HG02798 (cell line): ENCODE results near the gene ANXA8.
"Not testable (repeated sequence)": the region's sequence is repeated elsewhere in the genome, so short reads cannot be mapped to it uniquely, and the experiment has no call there.

Experiments
- ATAC-seq: cut with Tn5 transposase; IDR thresholded peaks from one replicate; pipeline ENCODE4 v1.9.1; 2021; ENCODE audit warnings: mild to moderate bottlenecking; ENCODE audit not compliant: unreplicated experiment, poor library complexity

ANXA8 gene

GRCh38 chr10:47465216-47465917 is 18.5 kb downstream of the ANXA8 start:
- ATAC-seq: not testable (repeated sequence)

DNA sequence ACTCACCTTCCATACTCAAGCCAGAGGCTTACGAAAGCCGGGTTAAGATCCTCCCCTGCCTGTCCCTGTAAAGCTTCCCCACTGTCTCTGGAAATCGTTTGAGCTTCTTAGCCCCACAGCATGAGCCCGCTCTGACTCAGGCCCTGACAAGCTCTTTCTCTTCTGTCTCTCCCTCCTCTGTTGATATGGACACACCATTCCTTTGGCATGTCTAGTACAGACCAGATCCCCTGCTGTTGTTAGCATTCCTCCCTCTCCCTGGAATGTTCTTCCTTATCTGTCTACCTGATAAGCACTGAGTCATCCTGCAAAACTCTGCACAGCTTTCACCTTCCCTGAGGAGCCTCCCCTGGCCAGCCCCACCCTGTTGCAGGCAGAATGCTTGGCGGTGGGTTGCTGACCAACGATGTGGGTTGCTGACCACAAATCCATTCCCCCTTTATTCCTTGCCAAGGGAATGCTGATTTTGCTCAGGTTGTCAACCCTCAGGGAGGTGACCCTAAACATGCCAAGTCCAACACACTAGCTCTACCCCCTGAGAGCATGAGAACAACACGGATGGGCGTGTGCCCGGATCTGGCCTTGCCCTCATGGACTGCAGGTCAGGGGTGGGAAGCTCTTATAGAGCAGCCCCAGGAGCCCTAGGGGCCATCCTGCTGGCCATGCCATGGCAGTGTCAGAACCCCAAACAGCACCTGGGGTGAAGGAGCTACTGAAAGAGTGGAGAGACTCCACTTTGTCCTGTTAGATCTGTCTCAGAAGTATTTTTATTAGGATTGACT is 21.1 kb downstream of the ANXA8 start:
- ATAC-seq: not testable (repeated sequence)

GRCh38 chr10:47461261-47461687 is 22.6 kb downstream of the ANXA8 start:
- not testable (repeated sequence) for ATAC-seq

DNA sequence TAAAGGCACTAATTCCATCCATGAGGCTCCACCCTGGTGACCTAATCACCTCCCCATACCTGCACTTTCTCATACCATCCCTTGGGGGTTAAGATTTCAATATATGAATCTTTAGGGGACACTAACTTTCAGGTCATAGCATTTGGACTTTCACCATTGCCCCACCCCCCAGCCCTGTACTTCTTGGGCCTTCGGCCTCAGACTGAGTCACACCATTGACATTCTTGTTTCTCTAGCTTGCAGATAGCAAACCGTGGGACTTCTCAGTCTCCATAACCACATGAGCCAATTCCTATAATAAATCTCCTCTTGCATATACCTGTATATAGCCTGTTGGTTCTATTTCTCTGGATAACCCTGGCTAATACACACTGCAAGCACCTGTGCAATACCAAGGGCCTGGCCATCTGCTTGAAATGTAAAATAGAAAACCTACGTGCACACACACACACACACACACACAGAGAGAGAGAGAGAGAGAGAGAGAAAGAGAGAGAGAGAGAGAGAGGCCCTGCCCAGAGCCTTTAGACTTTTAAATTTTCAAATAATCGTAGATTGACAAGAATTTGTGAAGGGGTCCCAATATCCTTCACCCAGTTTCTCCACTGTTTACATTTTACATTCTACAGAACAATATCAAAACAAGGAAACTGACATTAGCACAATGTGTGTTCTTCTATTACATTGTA is 25.3 kb downstream of the ANXA8 start:
- no peak for ATAC-seq

- no peak for ATAC-seq
Observed at GRCh38 chr10:47457826-47458225, 26.1 kb downstream of the ANXA8 start.

DNA sequence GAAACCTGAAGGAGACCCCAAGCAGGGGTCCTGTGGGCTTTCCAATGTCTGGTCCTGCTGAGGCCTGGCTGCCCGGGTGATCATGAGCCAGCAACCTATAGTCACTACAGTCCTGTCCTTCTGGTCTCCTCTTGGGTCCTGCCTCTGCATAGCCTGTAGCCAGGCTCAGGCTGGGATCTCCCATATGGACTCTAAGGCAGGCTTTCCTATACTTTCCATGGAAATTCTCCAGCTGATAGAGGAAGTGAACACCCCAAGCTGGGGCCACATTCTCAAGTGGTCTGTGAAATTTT is 26.4 kb downstream of the ANXA8 start:
- no peak for ATAC-seq

- ATAC-seq: no peak
Observed at GRCh38 chr10:47456794-47457527, 27.0 kb downstream of the ANXA8 start.

DNA sequence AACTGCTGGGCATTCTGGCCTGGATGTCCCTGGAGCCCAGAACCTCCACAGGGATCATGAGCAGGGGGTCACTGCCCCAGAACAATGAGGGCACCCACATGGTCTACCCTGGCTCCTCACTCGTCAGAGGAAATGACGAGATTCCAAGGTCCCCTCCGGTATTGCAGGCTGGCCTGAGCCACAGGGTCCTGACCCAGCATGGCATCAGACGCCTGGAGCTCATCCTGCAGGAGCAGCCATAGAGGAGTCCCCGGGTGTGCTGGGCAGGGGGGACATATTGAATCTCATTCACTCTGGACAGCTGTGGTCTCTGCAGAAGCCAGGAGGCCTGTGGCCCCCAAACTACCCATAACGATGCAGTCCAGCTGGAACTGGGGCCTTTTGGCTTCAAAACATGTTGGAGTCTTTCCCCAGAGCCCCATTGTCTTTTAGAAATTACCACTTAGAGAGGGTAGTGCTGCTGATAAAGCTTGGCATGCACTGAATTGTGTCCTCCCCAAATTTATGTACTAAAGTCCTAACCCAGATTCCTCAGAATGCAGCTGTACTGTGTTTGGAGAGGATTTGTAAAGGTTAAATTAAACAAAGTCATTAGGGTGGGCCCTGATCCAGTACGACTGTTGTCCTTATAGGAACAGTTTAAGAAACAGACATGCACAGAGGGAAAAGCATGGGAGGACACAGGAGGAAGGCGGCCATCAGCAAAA is 27.7 kb downstream of the ANXA8 start:
- no peak for ATAC-seq

GRCh38 chr10:47455350-47456078 is 28.4 kb downstream of the ANXA8 start:
- ATAC-seq: not testable (repeated sequence)

- ATAC-seq: no peak
Observed at GRCh38 chr10:47454780-47455058, 29.2 kb downstream of the ANXA8 start.

DNA sequence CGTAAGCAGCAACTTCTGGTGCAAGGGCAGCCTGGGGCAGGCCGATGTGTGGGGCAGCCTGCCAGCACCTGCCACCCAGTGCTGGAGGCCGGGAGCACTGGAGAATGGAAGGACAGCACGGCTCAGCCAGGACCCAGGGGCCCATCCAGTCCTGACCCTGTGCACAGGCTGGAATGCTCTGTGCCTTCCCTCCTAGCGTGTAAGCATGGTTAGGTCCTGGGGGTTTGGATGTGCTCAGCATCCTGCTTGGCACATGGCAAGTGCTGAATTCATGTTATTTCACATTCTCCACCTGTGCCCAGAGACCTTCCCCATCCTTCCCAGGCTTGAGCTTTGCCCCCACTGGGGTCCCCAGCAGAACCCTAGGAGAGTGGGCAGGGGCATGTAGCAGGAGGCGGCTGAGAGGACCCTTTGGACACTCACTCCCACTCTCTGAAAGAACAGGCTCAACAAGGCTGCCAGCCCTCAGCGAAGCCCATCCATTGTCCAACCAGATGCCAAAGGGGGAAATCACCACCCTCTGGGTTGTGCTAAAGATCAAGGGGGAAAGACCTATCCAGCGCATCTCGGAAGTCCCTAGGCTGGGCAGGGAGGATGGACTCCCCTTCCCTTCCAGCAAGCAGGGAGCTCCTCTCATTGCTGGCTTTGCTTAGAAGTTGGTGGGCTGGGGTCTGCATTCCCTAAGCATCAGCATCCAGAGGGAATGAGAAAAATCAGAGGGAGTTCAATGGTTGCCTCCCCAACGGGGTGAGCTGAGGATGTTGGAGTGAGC is 29.7 kb downstream of the ANXA8 start:
- no peak for ATAC-seq

DNA sequence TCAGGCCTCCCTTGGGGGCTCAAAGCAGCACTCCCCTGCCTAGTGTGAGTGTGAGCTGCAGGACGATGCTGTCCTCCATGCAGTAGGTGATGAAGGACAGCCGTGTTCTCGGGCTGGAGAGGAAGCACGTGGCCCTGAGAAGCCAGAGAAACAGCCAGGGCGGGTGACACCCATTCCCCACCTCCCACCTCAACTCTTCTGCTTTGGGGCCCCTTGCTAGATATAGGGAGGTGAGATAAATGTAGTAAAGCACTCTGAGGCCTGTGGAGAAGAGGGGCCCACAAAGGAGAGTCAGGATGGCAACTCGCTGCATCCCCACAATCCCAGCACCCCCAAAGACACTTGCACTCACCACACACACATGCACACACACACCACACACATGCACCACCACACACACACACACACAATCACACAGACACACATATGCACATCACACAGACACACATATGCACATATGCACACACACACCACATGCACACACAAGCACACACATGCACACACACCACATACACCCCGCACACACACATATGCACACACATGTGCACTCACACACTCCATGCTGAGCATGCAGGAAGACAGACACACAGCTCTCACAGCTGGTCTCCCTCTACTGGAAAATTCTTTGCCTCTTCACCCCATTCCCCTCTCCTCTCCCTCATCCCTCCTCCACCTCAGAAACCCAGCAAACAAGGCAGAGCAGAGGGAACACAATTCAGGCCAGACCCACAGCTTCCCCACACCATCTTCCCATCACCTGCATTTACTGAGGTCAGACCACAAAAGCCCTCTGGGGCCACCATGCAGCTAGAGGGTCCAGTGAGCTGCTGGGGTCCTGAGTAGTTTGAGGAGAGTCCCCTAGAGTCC is 30.5 kb downstream of the ANXA8 start:
- ATAC-seq: no peak

- ATAC-seq: no peak
Observed at GRCh38 chr10:47452495-47453140, 31.3 kb downstream of the ANXA8 start.

GRCh38 chr10:47451998-47452494 is 31.9 kb downstream of the ANXA8 start:
- no peak for ATAC-seq

DNA sequence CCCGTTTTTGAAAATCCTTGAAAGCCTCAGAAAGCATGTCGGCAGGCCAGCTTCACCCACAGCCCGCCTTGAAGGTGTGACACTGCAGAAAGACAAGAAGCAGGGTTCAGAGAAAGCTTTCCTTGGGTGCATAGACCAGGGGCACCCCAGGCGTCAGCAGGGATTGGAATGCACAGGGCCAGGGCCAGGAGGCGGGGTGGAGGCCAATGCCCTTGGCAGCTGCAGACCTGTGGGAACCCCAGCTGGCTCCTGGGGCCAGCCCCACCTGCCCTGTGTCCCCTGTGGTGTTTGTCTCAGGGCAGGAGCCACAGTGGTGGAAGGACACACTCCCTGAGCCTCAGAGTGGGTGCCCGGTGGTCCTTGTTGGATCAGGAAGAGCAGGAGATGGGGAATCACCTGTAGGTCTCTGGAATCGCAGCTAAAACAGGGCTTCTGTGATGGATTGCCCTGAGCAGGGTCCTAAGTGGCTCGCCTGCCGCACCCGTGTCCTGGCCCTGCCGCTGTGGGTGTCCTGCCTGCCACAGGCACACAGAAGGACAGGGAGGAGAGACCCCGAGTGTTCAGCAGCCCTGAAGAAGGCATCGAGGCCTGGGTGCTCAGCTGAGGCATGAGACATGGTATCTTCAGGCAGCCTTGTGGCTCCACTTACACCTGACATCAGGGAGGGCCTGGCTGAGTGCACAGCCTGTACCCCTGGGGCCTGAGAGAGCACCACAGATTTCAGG is 32.5 kb downstream of the ANXA8 start:
- no peak for ATAC-seq

- no peak for ATAC-seq
Observed at GRCh38 chr10:47450442-47450841, 33.5 kb downstream of the ANXA8 start.

GRCh38 chr10:47449979-47450378 is 33.9 kb downstream of the ANXA8 start:
- no peak for ATAC-seq
